Fibroblast of gingiva (primary cell): ENCODE results near the gene BSN.

ENCODE experiments used
- DNase-seq: peaks from one replicate; pipeline ENCODE4 v3.0.0-alpha.2; 2011; ENCODE audit warnings: low read depth

BSN gene

GRCh38 chr3:49654955-49655556 lies 100.8 kb downstream of the BSN start:
- no peak for DNase-seq

- no peak for DNase-seq
These were observed 101.5 kb downstream of the BSN start for GRCh38 chr3:49655731-49656285.

- no peak for DNase-seq
These were observed 102.3 kb downstream of the BSN start for GRCh38 chr3:49656541-49657112.

GRCh38 chr3:49657208-49657915 lies 103.1 kb downstream of the BSN start:
- DNase-seq: no peak

- no peak for DNase-seq
These were observed 104.4 kb downstream of the BSN start for GRCh38 chr3:49658711-49659110.

- no peak for DNase-seq
These were observed 105.5 kb downstream of the BSN start for GRCh38 chr3:49659756-49660155.

GRCh38 chr3:49661281-49661680 lies 107.0 kb downstream of the BSN start:
- DNase-seq: no peak

- no peak for DNase-seq
These were observed 107.7 kb downstream of the BSN start for GRCh38 chr3:49662021-49662420.

- DNase-seq: no peak
These were observed 108.6 kb downstream of the BSN start for GRCh38 chr3:49662720-49663413.

- no peak for DNase-seq
These were observed 109.6 kb downstream of the BSN start for GRCh38 chr3:49663831-49664230.

- no peak for DNase-seq
These were observed 110.0 kb downstream of the BSN start for GRCh38 chr3:49664300-49664699.

- DNase-seq: no peak
These were observed 111.7 kb downstream of the BSN start for GRCh38 chr3:49665822-49666519.

- DNase-seq: no peak
These were observed 112.3 kb downstream of the BSN start for GRCh38 chr3:49666592-49666991.

GRCh38 chr3:49667701-49668413 lies 113.6 kb downstream of the BSN start:
- DNase-seq: no peak

- peak; percentile 26 for DNase-seq
These were observed 114.1 kb downstream of the BSN start for GRCh38 chr3:49668414-49668797.

GRCh38 chr3:49668861-49669260 lies 114.6 kb downstream of the BSN start:
- no peak for DNase-seq

- no peak for DNase-seq
These were observed 115.1 kb downstream of the BSN start for GRCh38 chr3:49669352-49669751.

- no peak for DNase-seq
These were observed 116.6 kb downstream of the BSN start for GRCh38 chr3:49670940-49671290.

- peak; percentile 30 for DNase-seq
These were observed 117.3 kb downstream of the BSN start for GRCh38 chr3:49671291-49672288.

GRCh38 chr3:49673121-49673714 lies 118.9 kb downstream of the BSN start:
- no peak for DNase-seq
